ENCODE measurements around the gene SLC66A3. TPM values are rescaled to one million over a fixed set of nuclear protein-coding genes. Genes with fewer than 3 reads are reported as not detected.

Gene SLC66A3
- total RNA-seq, 1 experiment from 2014 or later, result 12.5 TPM

DNA sequence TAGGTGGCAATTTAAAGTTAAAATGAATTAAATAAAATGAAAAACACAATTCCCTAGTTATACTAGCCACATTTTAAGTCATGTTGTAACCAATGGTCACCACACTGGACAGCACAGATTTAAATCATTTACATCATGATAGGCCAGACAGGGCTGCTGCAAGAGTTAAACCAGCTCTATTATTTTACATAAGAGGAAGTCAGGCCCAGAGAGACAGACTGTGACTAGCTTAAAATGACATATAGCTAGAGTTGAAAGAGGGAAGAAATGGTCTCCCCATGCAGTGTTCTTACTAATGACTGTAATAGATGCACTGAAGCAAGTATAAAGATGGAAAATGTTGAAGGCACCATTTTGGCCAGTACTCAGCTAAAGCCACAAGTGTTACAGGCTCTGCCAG, 69.6 kb downstream of the SLC66A3 start:
- TF ChIP-seq ZNF317 (CRISPR knock-in tag; IDR thresholded peaks at IDR 0.05; ENCODE audit: borderline replicate concordance, low read depth) (0 out of 2 replicates have a peak, but pooled peaks have one; percentile 52), NR2C2 (CRISPR knock-in tag; IDR thresholded peaks at IDR 0.05) (no peak)
- no peak overlapping the region for H3K4me3 Mint-ChIP-seq
- H3K9me3 Mint-ChIP-seq, result no peaks in the 10 kb centered on the region
- H3K27ac Mint-ChIP-seq, result peak overlapping the region; percentile 76; the same call in 1 of the 2 replicates
- H3K36me3 Mint-ChIP-seq, result peaks cover 6% of the 10 kb centered on the region
- CTCF ChIA-PET, result interaction anchor here (0.9 to 1.7 kb wide), 6 partner anchors 26 to 359 kb away, joined by 3 to 6 read pairs (median 4); a partner anchor contains a TSS
- ATAC-seq, result no peak
- DNase-seq (ENCODE audit: low spot score), result no peak
- POLR2A ChIA-PET, result no interaction called here
- peaks cover 31% of the 10 kb centered on the region for H3K4me1 Mint-ChIP-seq
- H3K27me3 Mint-ChIP-seq (ENCODE audit: low read depth), result no peaks in the 10 kb centered on the region

DNA sequence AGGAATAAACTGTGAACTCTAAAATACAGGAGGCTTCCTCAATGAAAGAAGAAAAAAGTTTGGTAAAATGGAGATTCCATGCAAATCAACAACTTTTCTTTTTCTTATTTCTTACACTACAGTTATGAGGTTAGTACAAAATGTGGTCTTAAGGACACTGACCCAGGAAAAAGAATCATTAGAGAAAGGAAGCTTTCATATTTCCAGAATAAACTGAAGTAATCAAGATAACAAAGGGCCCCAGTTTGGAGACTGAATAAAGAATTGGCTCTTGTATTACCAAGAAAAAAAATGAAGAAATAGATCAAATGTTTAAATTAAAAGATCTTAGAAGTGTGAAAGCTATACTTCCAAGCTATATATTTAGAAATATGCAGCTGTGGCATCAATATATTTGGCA, 72.3 kb downstream of the SLC66A3 start:
- POLR2A ChIA-PET, result no interaction called here
- Mint-ChIP-seq H3K27ac (no peak overlapping the region), H3K4me1 (peaks cover 31% of the 10 kb centered on the region), H3K36me3 (no peaks in the 10 kb centered on the region), H3K4me3 (no peak overlapping the region), H3K9me3 (no peaks in the 10 kb centered on the region), H3K27me3 (ENCODE audit: low read depth) (no peaks in the 10 kb centered on the region)
- DNase-seq (ENCODE audit: low spot score) (no peak), ATAC-seq (no peak)
- CTCF ChIA-PET, result no interaction called here
- no peak for TF ChIP-seq ZNF425 (CRISPR knock-in tag; conservative IDR thresholded peaks at IDR 0.05)
- no peak for TF ChIP-seq MLX (CRISPR knock-in tag; IDR thresholded peaks at IDR 0.05)
- TF ChIP-seq, protein P1, sequence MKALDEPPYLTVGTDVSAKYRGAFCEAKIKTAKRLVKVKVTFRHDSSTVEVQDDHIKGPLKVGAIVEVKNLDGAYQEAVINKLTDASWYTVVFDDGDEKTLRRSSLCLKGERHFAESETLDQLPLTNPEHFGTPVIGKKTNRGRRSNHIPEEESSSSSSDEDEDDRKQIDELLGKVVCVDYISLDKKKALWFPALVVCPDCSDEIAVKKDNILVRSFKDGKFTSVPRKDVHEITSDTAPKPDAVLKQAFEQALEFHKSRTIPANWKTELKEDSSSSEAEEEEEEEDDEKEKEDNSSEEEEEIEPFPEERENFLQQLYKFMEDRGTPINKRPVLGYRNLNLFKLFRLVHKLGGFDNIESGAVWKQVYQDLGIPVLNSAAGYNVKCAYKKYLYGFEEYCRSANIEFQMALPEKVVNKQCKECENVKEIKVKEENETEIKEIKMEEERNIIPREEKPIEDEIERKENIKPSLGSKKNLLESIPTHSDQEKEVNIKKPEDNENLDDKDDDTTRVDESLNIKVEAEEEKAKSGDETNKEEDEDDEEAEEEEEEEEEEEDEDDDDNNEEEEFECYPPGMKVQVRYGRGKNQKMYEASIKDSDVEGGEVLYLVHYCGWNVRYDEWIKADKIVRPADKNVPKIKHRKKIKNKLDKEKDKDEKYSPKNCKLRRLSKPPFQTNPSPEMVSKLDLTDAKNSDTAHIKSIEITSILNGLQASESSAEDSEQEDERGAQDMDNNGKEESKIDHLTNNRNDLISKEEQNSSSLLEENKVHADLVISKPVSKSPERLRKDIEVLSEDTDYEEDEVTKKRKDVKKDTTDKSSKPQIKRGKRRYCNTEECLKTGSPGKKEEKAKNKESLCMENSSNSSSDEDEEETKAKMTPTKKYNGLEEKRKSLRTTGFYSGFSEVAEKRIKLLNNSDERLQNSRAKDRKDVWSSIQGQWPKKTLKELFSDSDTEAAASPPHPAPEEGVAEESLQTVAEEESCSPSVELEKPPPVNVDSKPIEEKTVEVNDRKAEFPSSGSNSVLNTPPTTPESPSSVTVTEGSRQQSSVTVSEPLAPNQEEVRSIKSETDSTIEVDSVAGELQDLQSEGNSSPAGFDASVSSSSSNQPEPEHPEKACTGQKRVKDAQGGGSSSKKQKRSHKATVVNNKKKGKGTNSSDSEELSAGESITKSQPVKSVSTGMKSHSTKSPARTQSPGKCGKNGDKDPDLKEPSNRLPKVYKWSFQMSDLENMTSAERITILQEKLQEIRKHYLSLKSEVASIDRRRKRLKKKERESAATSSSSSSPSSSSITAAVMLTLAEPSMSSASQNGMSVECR (CRISPR knock-in tag; IDR thresholded peaks at IDR 0.05; ENCODE audit: borderline replicate concordance), result no peak
- TF ChIP-seq, protein P2, sequence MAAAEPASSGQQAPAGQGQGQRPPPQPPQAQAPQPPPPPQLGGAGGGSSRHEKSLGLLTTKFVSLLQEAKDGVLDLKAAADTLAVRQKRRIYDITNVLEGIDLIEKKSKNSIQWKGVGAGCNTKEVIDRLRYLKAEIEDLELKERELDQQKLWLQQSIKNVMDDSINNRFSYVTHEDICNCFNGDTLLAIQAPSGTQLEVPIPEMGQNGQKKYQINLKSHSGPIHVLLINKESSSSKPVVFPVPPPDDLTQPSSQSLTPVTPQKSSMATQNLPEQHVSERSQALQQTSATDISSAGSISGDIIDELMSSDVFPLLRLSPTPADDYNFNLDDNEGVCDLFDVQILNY (CRISPR knock-in tag; IDR thresholded peaks at IDR 0.05), result no peak

Other genes starting within 250 kb of the SLC66A3 start
- gene KCNF1, start 243.5 kb upstream of the SLC66A3 start, total RNA-seq (2021), result 1.2 to 1.4 TPM (median 1.2 TPM) in 3 replicates
- 21.3 to 25.9 TPM (median 22.4 TPM) in 3 replicates for gene ROCK2, start 189.2 kb downstream of the SLC66A3 start, total RNA-seq (2021)